Measurements from ENCODE around the gene LMTK3. TPM values are rescaled to one million over a fixed set of nuclear protein-coding genes. Genes with fewer than 3 reads are reported as not detected.

Gene LMTK3
- total RNA-seq, 1 donor from 2014 or later, result 0.67 TPM

DNA sequence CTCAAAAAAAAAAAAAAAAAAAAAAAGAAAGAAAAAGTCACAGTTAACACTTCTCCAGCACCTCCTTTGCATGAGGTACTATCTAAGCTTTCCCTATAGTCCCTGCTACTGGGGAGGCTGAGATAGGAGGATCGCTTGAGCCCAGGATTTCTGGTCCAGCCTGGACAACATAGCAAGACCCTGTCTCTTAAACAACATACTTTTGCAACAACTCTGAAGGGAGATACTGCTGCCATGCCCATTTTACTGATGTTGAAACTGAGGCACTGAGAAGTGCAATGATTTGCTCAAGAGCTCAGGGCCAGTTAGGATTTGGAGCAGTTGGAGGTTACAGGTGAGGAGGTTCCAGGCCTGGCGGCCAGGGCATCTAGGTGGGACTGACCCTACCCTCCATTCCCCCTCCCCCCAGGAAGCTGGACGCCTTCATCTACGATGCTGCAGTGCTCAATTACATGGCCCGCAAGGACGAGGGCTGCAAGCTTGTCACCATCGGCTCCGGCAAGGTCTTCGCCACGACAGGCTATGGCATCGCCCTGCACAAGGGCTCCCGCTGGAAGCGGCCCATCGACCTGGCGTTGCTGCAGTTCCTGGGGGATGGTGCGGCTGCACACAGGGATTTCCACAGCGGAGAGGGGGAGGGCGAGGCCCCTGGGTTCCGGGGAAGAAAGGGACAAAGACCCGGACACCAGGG, 70.1 kb downstream of the LMTK3 start:
- H3K27me3 Mint-ChIP-seq (ENCODE audit: low read depth), result no peaks in the 10 kb centered on the region
- TF ChIP-seq, protein P1, sequence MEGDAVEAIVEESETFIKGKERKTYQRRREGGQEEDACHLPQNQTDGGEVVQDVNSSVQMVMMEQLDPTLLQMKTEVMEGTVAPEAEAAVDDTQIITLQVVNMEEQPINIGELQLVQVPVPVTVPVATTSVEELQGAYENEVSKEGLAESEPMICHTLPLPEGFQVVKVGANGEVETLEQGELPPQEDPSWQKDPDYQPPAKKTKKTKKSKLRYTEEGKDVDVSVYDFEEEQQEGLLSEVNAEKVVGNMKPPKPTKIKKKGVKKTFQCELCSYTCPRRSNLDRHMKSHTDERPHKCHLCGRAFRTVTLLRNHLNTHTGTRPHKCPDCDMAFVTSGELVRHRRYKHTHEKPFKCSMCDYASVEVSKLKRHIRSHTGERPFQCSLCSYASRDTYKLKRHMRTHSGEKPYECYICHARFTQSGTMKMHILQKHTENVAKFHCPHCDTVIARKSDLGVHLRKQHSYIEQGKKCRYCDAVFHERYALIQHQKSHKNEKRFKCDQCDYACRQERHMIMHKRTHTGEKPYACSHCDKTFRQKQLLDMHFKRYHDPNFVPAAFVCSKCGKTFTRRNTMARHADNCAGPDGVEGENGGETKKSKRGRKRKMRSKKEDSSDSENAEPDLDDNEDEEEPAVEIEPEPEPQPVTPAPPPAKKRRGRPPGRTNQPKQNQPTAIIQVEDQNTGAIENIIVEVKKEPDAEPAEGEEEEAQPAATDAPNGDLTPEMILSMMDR (IDR thresholded peaks at IDR 0.05), result no peak
- H3K4me1 Mint-ChIP-seq (ENCODE audit: low read depth), result peaks cover 17% of the 10 kb centered on the region
- no peak for DNase-seq (ENCODE audit: low spot score)
- H3K9me3 Mint-ChIP-seq (ENCODE audit: low read depth), result no peaks in the 10 kb centered on the region
- H3K4me3 Mint-ChIP-seq (ENCODE audit: unreplicated experiment), result no peak overlapping the region
- no peak overlapping the region for H3K27ac Mint-ChIP-seq (ENCODE audit: unreplicated experiment)
- no peaks in the 10 kb centered on the region for H3K36me3 Mint-ChIP-seq (ENCODE audit: low read depth)

DNA sequence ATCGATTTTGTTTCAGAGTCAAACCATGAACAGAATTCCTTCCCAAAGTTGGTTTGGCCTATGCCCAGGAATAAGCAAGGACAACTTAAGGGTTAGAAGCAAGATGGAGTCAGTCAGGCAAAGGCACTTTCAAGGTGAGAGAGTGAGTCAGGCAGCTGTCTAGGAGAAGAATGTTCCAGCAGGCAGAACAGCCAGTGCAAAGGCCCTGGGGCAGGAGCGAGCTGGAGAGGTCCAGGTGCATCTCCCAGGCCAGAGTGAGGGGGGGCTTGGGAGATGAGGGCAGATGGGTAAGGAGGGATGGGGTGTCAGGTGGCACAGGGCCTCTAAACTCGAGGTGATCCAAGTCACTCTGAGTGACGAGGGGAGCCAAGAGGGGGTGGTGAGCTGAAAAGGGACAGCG, 75.0 kb downstream of the LMTK3 start:
- TF ChIP-seq, protein P1 (IDR thresholded peaks at IDR 0.05), result no peak
- peaks cover 2% of the 10 kb centered on the region for H3K36me3 Mint-ChIP-seq (ENCODE audit: low read depth)
- no peak overlapping the region for H3K4me3 Mint-ChIP-seq (ENCODE audit: unreplicated experiment)
- H3K27ac Mint-ChIP-seq (ENCODE audit: unreplicated experiment), result no peak overlapping the region
- H3K27me3 Mint-ChIP-seq (ENCODE audit: low read depth), result no peaks in the 10 kb centered on the region
- no peaks in the 10 kb centered on the region for H3K9me3 Mint-ChIP-seq (ENCODE audit: low read depth)
- DNase-seq (ENCODE audit: low spot score), result no peak
- H3K4me1 Mint-ChIP-seq (ENCODE audit: low read depth), result no peaks in the 10 kb centered on the region

Other genes starting within 250 kb of the LMTK3 start
- gene ZNF114, start 241.8 kb downstream of the LMTK3 start, total RNA-seq, result 0.27 to 0.97 TPM (median 0.87 TPM) in 3 replicates
- 257 to 284 TPM (median 277 TPM) in 3 replicates for gene EMP3, start 186.3 kb downstream of the LMTK3 start, total RNA-seq
- 5.4 to 14.0 TPM (median 10.1 TPM) in 3 replicates for gene TMEM143, start 147.9 kb downstream of the LMTK3 start, total RNA-seq
- not detected in 3 replicates for gene SYNGR4, start 147.5 kb downstream of the LMTK3 start, total RNA-seq
- gene KDELR1, start 120.3 kb downstream of the LMTK3 start, total RNA-seq, result 251 to 261 TPM (median 251 TPM) in 3 replicates
- gene GRIN2D, start 118.2 kb downstream of the LMTK3 start, total RNA-seq, result 2.4 to 5.1 TPM (median 4.9 TPM) in 3 replicates
- gene GRWD1, start 65.9 kb downstream of the LMTK3 start, total RNA-seq, result 20.7 to 31.8 TPM (median 23.6 TPM) in 3 replicates
- 0.90 to 1.1 TPM (median 0.95 TPM) in 3 replicates for gene KCNJ14, start 56.3 kb downstream of the LMTK3 start, total RNA-seq
- 68.7 to 76.7 TPM (median 69.9 TPM) in 3 replicates for gene CYTH2, start 42.5 kb downstream of the LMTK3 start, total RNA-seq
- 0.22 TPM in 1 of 3 replicates, not detected in the others for gene SULT2B1, start 40.3 kb upstream of the LMTK3 start, total RNA-seq
- not detected in 3 replicates for gene SPACA4, start 94.9 kb upstream of the LMTK3 start, total RNA-seq
- gene FAM83E, start 103.2 kb upstream of the LMTK3 start, total RNA-seq, result 0.38 to 0.77 TPM (median 0.67 TPM) in 3 replicates
- 727 to 753 TPM (median 751 TPM) in 3 replicates for gene RPL18, start 107.3 kb upstream of the LMTK3 start, total RNA-seq
- gene SPHK2, start 107.7 kb upstream of the LMTK3 start, total RNA-seq, result 18.6 to 26.5 TPM (median 20.7 TPM) in 3 replicates
- gene DBP, start 125.5 kb upstream of the LMTK3 start, total RNA-seq, result 2.1 to 6.2 TPM (median 3.9 TPM) in 3 replicates
- 8.1 to 14.1 TPM (median 9.1 TPM) in 3 replicates for gene CA11, start 134.4 kb upstream of the LMTK3 start, total RNA-seq
- gene NTN5, start 161.2 kb upstream of the LMTK3 start, total RNA-seq, result 0.97 to 1.1 TPM (median 1.1 TPM) in 3 replicates
- gene FUT2, start 184.1 kb upstream of the LMTK3 start, total RNA-seq, result not detected in 3 replicates
- gene MAMSTR, start 207.9 kb upstream of the LMTK3 start, total RNA-seq, result 1.6 to 2.9 TPM (median 1.7 TPM) in 3 replicates
- 0.31 to 1.00 TPM (median 0.62 TPM) in 3 replicates for gene RASIP1, start 228.8 kb upstream of the LMTK3 start, total RNA-seq
- not detected in 3 replicates for gene IZUMO1, start 235.1 kb upstream of the LMTK3 start, total RNA-seq
- 0.44 to 0.52 TPM in 2 of 3 replicates, not detected in the other for gene FUT1, start 240.8 kb upstream of the LMTK3 start, total RNA-seq
- gene FGF21, start 243.7 kb upstream of the LMTK3 start, total RNA-seq, result not detected in 3 replicates

All from chondrocyte (in vitro differentiated cells).